Erythroblast (primary cell): ENCODE measurements around the gene EME2.

Experiments used
- GATA1 ChIP-seq: IDR thresholded peaks from 2 replicates; pipeline ENCODE4 v1.6.1; 2011; ENCODE audit warnings: low read depth, mild to moderate bottlenecking, control low read depth, low read length, moderate library complexity
- POLR2A ChIP-seq: IDR thresholded peaks from 2 replicates; pipeline ENCODE4 v1.6.1; 2011; ENCODE audit warnings: mild to moderate bottlenecking, low read length

GRCh38 chr16:1729026-1729425, 43.6 kb upstream of the EME2 start:
- TF ChIP-seq POLR2A = no peak
- TF ChIP-seq GATA1 = no peak
